Panc1 (cell line): ENCODE measurements around the gene NCAPG2.

Experiments
- POLR2AphosphoS5 ChIP-seq: IDR thresholded peaks from 2 replicates; pipeline ENCODE4 v1.6.1; 2012; ENCODE audit warnings: mild to moderate bottlenecking, low read depth, low read length, moderate library complexity
- REST ChIP-seq, 2 experiments: IDR thresholded peaks; 2 replicates each; pipeline ENCODE4 v1.6.1; 2011 to 2012; ENCODE audit warnings: low read depth in 2 of 2, control low read depth in 1 of 2, low read length in 1 of 2, mild to moderate bottlenecking in 1 of 2, moderate library complexity in 1 of 2; ENCODE audit not compliant: insufficient read depth in 1 of 2
- TF ChIP-seq, protein P1 (sequence below): fragments of 450-650 bp; IDR thresholded peaks from 2 replicates; pipeline ENCODE4 v1.5.1; 2017; ENCODE audit warnings: mild to moderate bottlenecking

DNA sequence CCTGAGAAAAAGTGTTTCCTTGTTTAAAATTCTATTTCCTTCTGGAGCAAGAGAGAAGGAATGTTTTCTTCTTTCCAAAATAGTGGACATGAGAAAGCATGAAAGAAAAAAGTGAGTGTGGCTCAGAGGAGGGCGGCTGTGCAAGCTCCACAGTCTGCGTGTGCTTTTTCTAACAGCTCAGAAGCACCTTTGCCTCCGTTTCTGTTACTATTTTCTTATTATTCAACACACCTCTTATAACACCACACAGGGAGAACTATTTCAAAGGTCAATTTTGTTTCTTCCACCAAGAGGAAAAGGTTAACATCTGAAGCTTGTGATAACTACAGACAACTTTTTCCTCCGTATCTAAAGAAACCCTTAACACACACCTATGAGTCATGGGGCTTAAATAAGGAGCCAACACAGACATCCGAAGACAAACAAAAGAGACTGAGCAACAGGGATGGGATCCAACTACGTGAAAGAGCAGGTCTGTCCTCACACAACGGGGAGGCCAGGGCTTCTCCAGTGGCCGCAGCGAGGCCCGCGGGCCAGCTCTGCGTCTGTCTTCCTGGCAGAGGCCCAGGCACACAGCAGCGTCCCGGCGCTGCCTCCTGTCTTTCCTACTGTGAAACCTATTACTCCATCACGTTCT is 36.2 kb upstream of the NCAPG2 start:
- TF ChIP-seq, protein P1, sequence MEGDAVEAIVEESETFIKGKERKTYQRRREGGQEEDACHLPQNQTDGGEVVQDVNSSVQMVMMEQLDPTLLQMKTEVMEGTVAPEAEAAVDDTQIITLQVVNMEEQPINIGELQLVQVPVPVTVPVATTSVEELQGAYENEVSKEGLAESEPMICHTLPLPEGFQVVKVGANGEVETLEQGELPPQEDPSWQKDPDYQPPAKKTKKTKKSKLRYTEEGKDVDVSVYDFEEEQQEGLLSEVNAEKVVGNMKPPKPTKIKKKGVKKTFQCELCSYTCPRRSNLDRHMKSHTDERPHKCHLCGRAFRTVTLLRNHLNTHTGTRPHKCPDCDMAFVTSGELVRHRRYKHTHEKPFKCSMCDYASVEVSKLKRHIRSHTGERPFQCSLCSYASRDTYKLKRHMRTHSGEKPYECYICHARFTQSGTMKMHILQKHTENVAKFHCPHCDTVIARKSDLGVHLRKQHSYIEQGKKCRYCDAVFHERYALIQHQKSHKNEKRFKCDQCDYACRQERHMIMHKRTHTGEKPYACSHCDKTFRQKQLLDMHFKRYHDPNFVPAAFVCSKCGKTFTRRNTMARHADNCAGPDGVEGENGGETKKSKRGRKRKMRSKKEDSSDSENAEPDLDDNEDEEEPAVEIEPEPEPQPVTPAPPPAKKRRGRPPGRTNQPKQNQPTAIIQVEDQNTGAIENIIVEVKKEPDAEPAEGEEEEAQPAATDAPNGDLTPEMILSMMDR: no peak
- no peak for TF ChIP-seq POLR2AphosphoS5
- no peak for TF ChIP-seq REST (IDR thresholded peaks at IDR 0.05; ENCODE audit: insufficient read depth in 1 of 2, low read depth in 2 of 2, low read length in 1 of 2)
